Activated naive CD8-positive, alpha-beta T cell (primary cell): Measurements from ENCODE around the gene INPP5A.
A peak's percentile ranks its signal among the peaks of the same experiment; 100 is the strongest.
"Not testable (repeated sequence)": the region's sequence is repeated elsewhere in the genome, so short reads cannot be mapped to it uniquely, and the experiment has no call there.

Experiments used
- H3K27ac Mint-ChIP-seq: one replicate; pipeline ENCODE4 v1.8.0; 2021; ENCODE audit warnings: mixed read lengths
- H3K27me3 Mint-ChIP-seq: one replicate; pipeline ENCODE4 v1.8.0; 2021; ENCODE audit warnings: mixed read lengths
- H3K36me3 Mint-ChIP-seq: one replicate; pipeline ENCODE4 v1.8.0; 2021; ENCODE audit warnings: mixed read lengths
- H3K4me1 Mint-ChIP-seq: one replicate; pipeline ENCODE4 v1.8.0; 2021; ENCODE audit warnings: low read depth, mixed read lengths
- H3K4me3 Mint-ChIP-seq: one replicate; pipeline ENCODE4 v1.8.0; 2021; ENCODE audit warnings: mild to moderate bottlenecking, mixed read lengths
- H3K9me3 Mint-ChIP-seq: one replicate; pipeline ENCODE4 v1.8.0; 2021; ENCODE audit warnings: low read depth, mixed read lengths

Gene INPP5A

GRCh38 chr10:132754071-132754470 lies 216.5 kb downstream of the INPP5A start:
- Mint-ChIP-seq H3K27me3 (no peaks in the 10 kb centered on the region), H3K9me3 (no peaks in the 10 kb centered on the region), H3K4me3 (no peak overlapping the region), H3K4me1 (no peaks in the 10 kb centered on the region), H3K36me3 (peaks cover 11% of the 10 kb centered on the region), H3K27ac (no peak overlapping the region)

GRCh38 chr10:132755166-132755711 lies 217.7 kb downstream of the INPP5A start:
- no peak overlapping the region for H3K4me3 Mint-ChIP-seq
- H3K27ac Mint-ChIP-seq: no peak overlapping the region
- H3K27me3 Mint-ChIP-seq: no peaks in the 10 kb centered on the region
- H3K4me1 Mint-ChIP-seq: no peaks in the 10 kb centered on the region
- H3K36me3 Mint-ChIP-seq: peaks cover 11% of the 10 kb centered on the region
- no peaks in the 10 kb centered on the region for H3K9me3 Mint-ChIP-seq

- Mint-ChIP-seq H3K9me3 (no peaks in the 10 kb centered on the region), H3K4me3 (no peak overlapping the region), H3K4me1 (peaks cover 1% of the 10 kb centered on the region), H3K27ac (no peak overlapping the region), H3K27me3 (no peaks in the 10 kb centered on the region), H3K36me3 (peaks cover 11% of the 10 kb centered on the region)
Observed at GRCh38 chr10:132756591-132756990, 219.0 kb downstream of the INPP5A start.

- Mint-ChIP-seq H3K4me1 (peaks cover 5% of the 10 kb centered on the region), H3K27me3 (no peaks in the 10 kb centered on the region), H3K36me3 (peaks cover 13% of the 10 kb centered on the region), H3K9me3 (no peaks in the 10 kb centered on the region), H3K27ac (no peak overlapping the region), H3K4me3 (no peak overlapping the region)
Observed at GRCh38 chr10:132757171-132757570, 219.6 kb downstream of the INPP5A start.

- Mint-ChIP-seq H3K4me1 (peaks cover 10% of the 10 kb centered on the region), H3K27ac (no peak overlapping the region), H3K4me3 (no peak overlapping the region), H3K9me3 (no peaks in the 10 kb centered on the region), H3K27me3 (no peaks in the 10 kb centered on the region), H3K36me3 (peaks cover 13% of the 10 kb centered on the region)
Observed at GRCh38 chr10:132758865-132759264, 221.3 kb downstream of the INPP5A start.

- H3K9me3 Mint-ChIP-seq: no peaks in the 10 kb centered on the region
- H3K27ac Mint-ChIP-seq: no peak overlapping the region
- peaks cover 10% of the 10 kb centered on the region for H3K4me1 Mint-ChIP-seq
- H3K36me3 Mint-ChIP-seq: peaks cover 5% of the 10 kb centered on the region
- no peak overlapping the region for H3K4me3 Mint-ChIP-seq
- no peaks in the 10 kb centered on the region for H3K27me3 Mint-ChIP-seq
Observed at GRCh38 chr10:132761395-132762060, 223.9 kb downstream of the INPP5A start.

GRCh38 chr10:132762267-132762666 lies 224.7 kb downstream of the INPP5A start:
- no peaks in the 10 kb centered on the region for H3K9me3 Mint-ChIP-seq
- peak overlapping the region; percentile 54 for H3K27ac Mint-ChIP-seq
- no peak overlapping the region for H3K4me3 Mint-ChIP-seq
- H3K4me1 Mint-ChIP-seq: peaks cover 10% of the 10 kb centered on the region
- peaks cover 4% of the 10 kb centered on the region for H3K36me3 Mint-ChIP-seq
- no peaks in the 10 kb centered on the region for H3K27me3 Mint-ChIP-seq

GRCh38 chr10:132763545-132763944 lies 226.0 kb downstream of the INPP5A start:
- H3K27ac Mint-ChIP-seq: no peak overlapping the region
- H3K9me3 Mint-ChIP-seq: no peaks in the 10 kb centered on the region
- peaks cover 2% of the 10 kb centered on the region for H3K36me3 Mint-ChIP-seq
- H3K27me3 Mint-ChIP-seq: no peaks in the 10 kb centered on the region
- H3K4me3 Mint-ChIP-seq: no peak overlapping the region
- peaks cover 10% of the 10 kb centered on the region for H3K4me1 Mint-ChIP-seq

- H3K27me3 Mint-ChIP-seq: no peaks in the 10 kb centered on the region
- no peak overlapping the region for H3K4me3 Mint-ChIP-seq
- H3K4me1 Mint-ChIP-seq: peaks cover 10% of the 10 kb centered on the region
- no peaks in the 10 kb centered on the region for H3K9me3 Mint-ChIP-seq
- H3K27ac Mint-ChIP-seq: no peak overlapping the region
- peaks cover 2% of the 10 kb centered on the region for H3K36me3 Mint-ChIP-seq
Observed at GRCh38 chr10:132764108-132764507, 226.5 kb downstream of the INPP5A start.

- Mint-ChIP-seq H3K4me3 (no peak overlapping the region), H3K27ac (no peak overlapping the region), H3K4me1 (peaks cover 10% of the 10 kb centered on the region), H3K27me3 (no peaks in the 10 kb centered on the region), H3K9me3 (no peaks in the 10 kb centered on the region), H3K36me3 (peaks cover 2% of the 10 kb centered on the region)
Observed at GRCh38 chr10:132765435-132765834, 227.8 kb downstream of the INPP5A start.

GRCh38 chr10:132766291-132766690 lies 228.7 kb downstream of the INPP5A start:
- no peak overlapping the region for H3K27ac Mint-ChIP-seq
- peaks cover 2% of the 10 kb centered on the region for H3K36me3 Mint-ChIP-seq
- no peaks in the 10 kb centered on the region for H3K9me3 Mint-ChIP-seq

GRCh38 chr10:132768346-132769248 lies 231.0 kb downstream of the INPP5A start:
- no peaks in the 10 kb centered on the region for H3K36me3 Mint-ChIP-seq
- H3K4me1 Mint-ChIP-seq: no peaks in the 10 kb centered on the region
- H3K9me3 Mint-ChIP-seq: no peaks in the 10 kb centered on the region
- H3K27ac Mint-ChIP-seq: no peak overlapping the region
- H3K4me3 Mint-ChIP-seq: no peak overlapping the region
- no peaks in the 10 kb centered on the region for H3K27me3 Mint-ChIP-seq

More at GRCh38 chr10:132766291-132766690, 228.7 kb downstream of the INPP5A start:
- Mint-ChIP-seq H3K4me1 (peaks cover 9% of the 10 kb centered on the region), H3K27me3 (no peaks in the 10 kb centered on the region), H3K4me3 (no peak overlapping the region)

GRCh38 chr10:132770061-132771021 lies 232.8 kb downstream of the INPP5A start:
- Mint-ChIP-seq H3K27me3 (no peaks in the 10 kb centered on the region), H3K9me3 (no peaks in the 10 kb centered on the region), H3K4me1 (no peaks in the 10 kb centered on the region), H3K4me3 (no peak overlapping the region), H3K36me3 (no peaks in the 10 kb centered on the region), H3K27ac (no peak overlapping the region)

- not testable (repeated sequence) for H3K27me3 Mint-ChIP-seq, H3K4me3 Mint-ChIP-seq, H3K9me3 Mint-ChIP-seq, H3K36me3 Mint-ChIP-seq, H3K27ac Mint-ChIP-seq, H3K4me1 Mint-ChIP-seq
Observed at GRCh38 chr10:132772816-132773215, 235.2 kb downstream of the INPP5A start.
